AG10803 (cell line): ENCODE results near the gene EP400.
"Not testable (repeated sequence)": the region's sequence is repeated elsewhere in the genome, so short reads cannot be mapped to it uniquely, and the experiment has no call there.

Source experiments
- DNase-seq: peaks from one replicate; pipeline ENCODE4 v3.0.0; 2010; ENCODE audit warnings: low read depth
- H3K4me3 ChIP-seq: 2 replicates; pipeline ENCODE4 v1.5.1; 2011; ENCODE audit warnings: mild to moderate bottlenecking, low read length, control low read depth
- CTCF ChIP-seq: conservative IDR thresholded peaks from 2 replicates; pipeline ENCODE4 v1.5.1; 2011; ENCODE audit warnings: mild to moderate bottlenecking, low read length, control low read depth, inconsistent platforms

EP400 gene

GRCh38 chr12:132077322-132078100 lies 127.8 kb downstream of the EP400 start:
- H3K4me3 ChIP-seq, result no peak overlapping the region
- no peak for DNase-seq
- no peak for TF ChIP-seq CTCF

DNA sequence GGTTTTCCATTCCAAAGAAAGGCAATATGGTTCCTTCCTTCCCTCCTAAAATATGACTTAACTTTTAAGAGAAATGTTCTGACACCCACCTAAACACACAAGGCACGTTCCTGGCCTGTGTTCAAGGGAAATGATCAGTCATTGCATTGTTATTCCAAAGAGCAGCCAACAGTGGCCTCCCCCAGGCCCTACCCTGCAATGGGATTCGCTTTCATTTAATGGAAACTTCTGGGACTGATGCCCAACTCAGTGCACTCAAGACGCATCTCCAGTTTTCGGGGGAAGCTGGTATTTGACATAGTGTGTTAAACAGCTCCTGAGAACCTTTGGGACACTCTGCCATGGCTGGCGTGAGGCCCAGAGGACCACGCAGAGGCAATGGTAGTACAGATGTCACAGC lies 128.4 kb downstream of the EP400 start:
- DNase-seq, result peak; percentile 83
- TF ChIP-seq CTCF, result no peak

GRCh38 chr12:132079200-132079599 lies 129.5 kb downstream of the EP400 start:
- H3K4me3 ChIP-seq, result no peak overlapping the region
- peak; percentile 54 for DNase-seq
- no peak for TF ChIP-seq CTCF

More for the DNA sequence above, 128.4 kb downstream of the EP400 start:
- H3K4me3 ChIP-seq, result no peak overlapping the region

- DNase-seq, result no peak
- no peak overlapping the region for H3K4me3 ChIP-seq
- TF ChIP-seq CTCF, result no peak
Measured at GRCh38 chr12:132079695-132080094, 130.0 kb downstream of the EP400 start.

- not testable (repeated sequence) for DNase-seq, H3K4me3 ChIP-seq
Measured at GRCh38 chr12:132080515-132080914, 130.8 kb downstream of the EP400 start.

DNA sequence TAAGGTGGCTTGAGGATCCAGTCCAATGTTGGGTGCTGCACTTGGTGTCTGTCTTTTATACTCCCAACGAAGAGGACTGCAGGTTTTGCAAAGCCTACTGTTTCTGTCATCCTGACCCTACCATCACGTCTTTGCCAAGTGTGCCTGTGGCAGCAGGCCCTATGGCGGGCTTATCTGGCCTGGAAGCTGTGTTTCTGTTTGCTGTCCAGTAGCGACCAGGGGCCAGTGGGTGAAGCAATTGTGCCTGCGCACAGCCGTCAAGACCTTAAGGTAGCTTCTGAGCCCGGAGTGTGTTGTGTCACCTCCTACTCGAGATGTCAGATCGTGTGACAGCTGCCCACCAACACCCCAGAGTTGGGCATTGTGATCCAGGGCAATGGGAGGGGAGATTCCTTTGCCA lies 131.7 kb downstream of the EP400 start:
- no peak for DNase-seq
- H3K4me3 ChIP-seq, result no peak overlapping the region
- no peak for TF ChIP-seq CTCF

- H3K4me3 ChIP-seq, result peak overlapping the region; percentile 56
- no peak for TF ChIP-seq CTCF
- DNase-seq, result no peak
Measured at GRCh38 chr12:132083614-132083940, 133.8 kb downstream of the EP400 start.
